ENCODE data around the gene CA10.

Gene CA10

GRCh38 chr17:51764387-51764971, 394.0 kb downstream of the CA10 start:
- peak; percentile 97 for TF ChIP-seq CTCF (conservative IDR thresholded peaks at IDR 0.05)
- H3K27ac ChIP-seq, result no peak overlapping the region

GRCh38 chr17:51763058-51763457, 395.5 kb downstream of the CA10 start:
- TF ChIP-seq CTCF (conservative IDR thresholded peaks at IDR 0.05), result no peak
- H3K27ac ChIP-seq, result no peak overlapping the region

DNA sequence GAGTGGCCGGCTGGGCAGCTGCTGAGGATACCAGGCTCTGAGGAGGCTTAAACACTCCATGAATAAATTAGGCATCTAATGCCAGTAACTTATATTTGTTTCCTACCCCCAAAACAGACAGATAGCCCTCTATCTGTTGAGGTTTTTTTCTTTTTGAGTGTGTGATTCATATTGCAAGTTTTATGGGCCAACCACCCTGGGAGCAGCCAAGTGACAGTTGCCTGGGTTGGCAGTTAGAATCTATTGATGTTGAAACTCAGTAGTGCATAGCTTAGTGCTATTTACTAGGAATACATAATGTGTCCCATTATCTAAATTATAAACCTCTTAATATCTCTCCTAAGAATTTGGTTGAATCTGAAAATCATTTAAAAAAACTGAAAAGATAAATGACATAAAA, 397.4 kb downstream of the CA10 start:
- no peak for TF ChIP-seq CTCF (conservative IDR thresholded peaks at IDR 0.05)
- no peak overlapping the region for H3K27ac ChIP-seq

GRCh38 chr17:51759260-51759659, 399.3 kb downstream of the CA10 start:
- no peak overlapping the region for H3K27ac ChIP-seq
- no peak for TF ChIP-seq CTCF (conservative IDR thresholded peaks at IDR 0.05)

DNA sequence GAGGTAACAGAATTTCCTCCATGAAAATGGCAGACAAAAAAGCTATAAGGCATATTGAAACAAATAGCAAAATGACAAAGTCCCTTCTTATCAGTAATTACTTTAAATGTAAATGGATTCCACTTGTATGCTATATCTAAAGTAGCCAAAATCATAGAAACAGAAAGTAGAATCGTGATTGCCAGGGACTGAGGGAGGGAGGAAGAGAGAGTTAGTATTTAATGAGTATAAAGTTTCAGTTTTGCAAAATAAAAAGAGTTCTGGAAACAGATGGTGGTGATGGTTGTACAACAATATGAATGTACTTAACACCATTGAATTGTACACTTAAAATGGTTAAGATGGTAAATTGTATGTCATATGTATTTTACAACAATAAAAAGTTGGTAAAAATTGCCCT, 407.4 kb downstream of the CA10 start:
- TF ChIP-seq CTCF (conservative IDR thresholded peaks at IDR 0.05), result no peak

DNA sequence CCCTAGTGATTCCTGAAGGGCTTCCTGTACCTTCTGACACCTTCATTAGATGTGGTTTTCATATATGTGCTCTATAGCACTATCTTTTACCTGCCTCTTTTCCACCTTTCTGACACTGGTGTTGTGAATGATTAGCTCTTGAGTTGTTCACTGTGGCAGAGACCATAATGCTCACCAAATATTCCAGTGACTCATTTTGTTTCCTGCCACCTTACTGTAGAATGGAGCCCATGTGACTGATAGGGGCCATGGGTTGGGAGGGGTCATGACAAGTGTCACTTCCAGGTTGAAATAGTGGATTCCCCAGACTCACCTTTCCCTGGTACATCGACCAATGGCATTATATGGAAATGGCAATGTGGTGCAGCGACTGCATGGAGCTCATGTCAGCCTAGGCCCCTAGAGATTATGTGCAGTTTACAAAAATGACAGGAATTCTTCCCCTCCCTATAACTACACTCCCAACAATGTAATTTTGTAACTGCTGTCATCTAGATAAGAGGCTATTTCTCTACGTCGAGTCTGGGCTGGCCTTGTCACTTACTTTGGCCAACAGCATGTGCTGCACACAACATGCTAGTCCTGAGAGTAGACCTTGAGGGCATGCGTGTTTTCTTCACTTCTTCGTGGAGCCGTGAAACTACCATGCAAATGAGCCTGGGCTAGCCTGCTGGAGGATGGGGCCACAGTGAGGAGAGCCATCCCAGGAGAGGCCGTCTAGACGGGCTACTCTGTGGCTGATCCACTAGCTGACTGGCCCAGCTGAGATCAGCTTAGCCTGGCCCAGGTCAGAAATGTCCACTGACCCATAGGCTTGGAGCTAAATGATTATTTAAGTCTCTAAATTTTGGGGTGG, 409.5 kb downstream of the CA10 start:
- no peak overlapping the region for H3K27ac ChIP-seq
- TF ChIP-seq CTCF (conservative IDR thresholded peaks at IDR 0.05), result no peak

More for the DNA sequence above, 407.4 kb downstream of the CA10 start:
- no peak overlapping the region for H3K27ac ChIP-seq

GRCh38 chr17:51746421-51746820, 412.1 kb downstream of the CA10 start:
- TF ChIP-seq CTCF (conservative IDR thresholded peaks at IDR 0.05), result no peak
- H3K27ac ChIP-seq, result no peak overlapping the region

All from VCaP (cell line).